T-helper 1 cell treated with Interleukin-12 subunit alpha and Interleukin-12 subunit beta and Interleukin-4 antibody, amounts not matched to agents 30 μg/mL and 1 μg/mL, for 36 hours (primary cell): ENCODE measurements around the gene WDR93.

Experiments
- H3K27ac Mint-ChIP-seq: one replicate; pipeline ENCODE4 v1.8.0; 2021; ENCODE audit warnings: mild to moderate bottlenecking, mixed read lengths
- H3K27me3 Mint-ChIP-seq: one replicate; pipeline ENCODE4 v1.8.0; 2021; ENCODE audit warnings: low read depth, mixed read lengths
- H3K36me3 Mint-ChIP-seq: one replicate; pipeline ENCODE4 v1.8.0; 2021; ENCODE audit warnings: low read depth, mixed read lengths
- H3K4me1 Mint-ChIP-seq: one replicate; pipeline ENCODE4 v1.8.0; 2021; ENCODE audit warnings: low read depth, mixed read lengths
- H3K4me3 Mint-ChIP-seq: one replicate; pipeline ENCODE4 v1.8.0; 2021; ENCODE audit warnings: mild to moderate bottlenecking, moderate library complexity, mixed read lengths
- H3K9me3 Mint-ChIP-seq: one replicate; pipeline ENCODE4 v1.8.0; 2021; ENCODE audit warnings: mixed read lengths

WDR93 gene

GRCh38 chr15:89654847-89655805, 35.5 kb upstream of the WDR93 start, which contains the start of gene KIF7:
KIF7 (minus strand) TSS chr15:89655467; CDS start chr15:89652930, 2,537 bp downstream.
- Mint-ChIP-seq H3K27ac (no peak within 1 kb of the TSS), H3K36me3 (peaks cover 4% of the 10 kb centered on the region), H3K9me3 (no peaks in the 10 kb centered on the region), H3K27me3 (peaks cover 43% of the 10 kb centered on the region), H3K4me1 (peaks cover 10% of the 10 kb centered on the region), H3K4me3 (peak within 1 kb of the TSS; percentile 78)

GRCh38 chr15:89656116-89656815, 34.3 kb upstream of the WDR93 start:
- H3K36me3 Mint-ChIP-seq = peaks cover 4% of the 10 kb centered on the region
- peak overlapping the region; percentile 56 for H3K4me3 Mint-ChIP-seq
- peaks cover 51% of the 10 kb centered on the region for H3K27me3 Mint-ChIP-seq
- H3K9me3 Mint-ChIP-seq = no peaks in the 10 kb centered on the region
- no peak overlapping the region for H3K27ac Mint-ChIP-seq
- peaks cover 10% of the 10 kb centered on the region for H3K4me1 Mint-ChIP-seq

DNA sequence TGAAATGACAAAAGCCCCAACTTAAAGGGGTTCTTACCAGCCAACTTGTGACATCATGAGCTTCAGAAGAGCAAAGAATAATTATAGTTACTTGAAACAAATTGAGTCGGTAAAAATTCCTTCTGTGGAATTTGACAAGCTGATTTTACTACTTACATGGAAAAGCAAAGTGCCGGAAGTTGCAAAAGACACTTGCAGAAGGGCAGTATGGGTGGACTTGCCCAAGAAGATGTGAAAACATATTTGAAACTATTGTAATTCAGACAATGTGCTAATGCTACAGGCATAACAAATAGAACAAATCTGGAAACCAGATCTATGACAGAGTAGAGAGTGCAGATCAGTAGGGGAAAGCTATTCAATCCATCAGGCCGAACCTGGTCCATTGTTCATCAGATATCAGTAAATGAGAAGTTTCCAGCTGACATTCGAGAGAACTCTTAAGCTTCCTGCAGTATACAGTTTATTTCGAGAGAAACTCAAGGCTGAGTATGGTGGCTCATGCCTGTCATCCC, 32.9 kb upstream of the WDR93 start:
- Mint-ChIP-seq H3K36me3 (peaks cover 4% of the 10 kb centered on the region), H3K4me3 (no peak overlapping the region), H3K27me3 (peaks cover 59% of the 10 kb centered on the region), H3K9me3 (no peaks in the 10 kb centered on the region), H3K27ac (no peak overlapping the region), H3K4me1 (peaks cover 10% of the 10 kb centered on the region)

DNA sequence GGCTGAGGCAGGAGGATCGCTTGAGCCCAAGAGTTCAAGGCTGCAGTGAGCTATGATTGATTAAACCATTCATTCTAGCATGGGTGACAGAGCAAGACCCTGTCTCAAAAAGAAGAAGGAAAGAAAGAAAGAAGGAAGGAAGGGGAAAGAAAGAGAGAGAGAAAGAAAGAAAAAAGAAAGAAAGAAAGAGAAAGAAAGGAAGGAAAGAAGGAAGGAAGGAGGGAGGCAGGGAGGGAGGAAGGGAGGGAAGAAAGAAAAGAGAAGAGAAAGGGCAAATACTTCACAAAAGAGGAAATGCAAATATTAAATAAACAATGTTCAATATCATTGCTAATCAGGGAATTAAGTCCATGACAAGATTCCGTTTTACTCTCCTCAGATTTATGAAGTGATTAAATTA, 31.3 kb upstream of the WDR93 start:
- H3K4me3 Mint-ChIP-seq = no peak overlapping the region
- peaks cover 4% of the 10 kb centered on the region for H3K36me3 Mint-ChIP-seq
- H3K27ac Mint-ChIP-seq = no peak overlapping the region
- peaks cover 52% of the 10 kb centered on the region for H3K27me3 Mint-ChIP-seq
- H3K9me3 Mint-ChIP-seq = no peaks in the 10 kb centered on the region
- H3K4me1 Mint-ChIP-seq = peaks cover 9% of the 10 kb centered on the region

- peaks cover 3% of the 10 kb centered on the region for H3K36me3 Mint-ChIP-seq
- H3K27me3 Mint-ChIP-seq = peaks cover 53% of the 10 kb centered on the region
- no peaks in the 10 kb centered on the region for H3K9me3 Mint-ChIP-seq
- no peak overlapping the region for H3K4me3 Mint-ChIP-seq
- peaks cover 6% of the 10 kb centered on the region for H3K4me1 Mint-ChIP-seq
- no peak overlapping the region for H3K27ac Mint-ChIP-seq
Observed at GRCh38 chr15:89660556-89660955, 30.1 kb upstream of the WDR93 start.

DNA sequence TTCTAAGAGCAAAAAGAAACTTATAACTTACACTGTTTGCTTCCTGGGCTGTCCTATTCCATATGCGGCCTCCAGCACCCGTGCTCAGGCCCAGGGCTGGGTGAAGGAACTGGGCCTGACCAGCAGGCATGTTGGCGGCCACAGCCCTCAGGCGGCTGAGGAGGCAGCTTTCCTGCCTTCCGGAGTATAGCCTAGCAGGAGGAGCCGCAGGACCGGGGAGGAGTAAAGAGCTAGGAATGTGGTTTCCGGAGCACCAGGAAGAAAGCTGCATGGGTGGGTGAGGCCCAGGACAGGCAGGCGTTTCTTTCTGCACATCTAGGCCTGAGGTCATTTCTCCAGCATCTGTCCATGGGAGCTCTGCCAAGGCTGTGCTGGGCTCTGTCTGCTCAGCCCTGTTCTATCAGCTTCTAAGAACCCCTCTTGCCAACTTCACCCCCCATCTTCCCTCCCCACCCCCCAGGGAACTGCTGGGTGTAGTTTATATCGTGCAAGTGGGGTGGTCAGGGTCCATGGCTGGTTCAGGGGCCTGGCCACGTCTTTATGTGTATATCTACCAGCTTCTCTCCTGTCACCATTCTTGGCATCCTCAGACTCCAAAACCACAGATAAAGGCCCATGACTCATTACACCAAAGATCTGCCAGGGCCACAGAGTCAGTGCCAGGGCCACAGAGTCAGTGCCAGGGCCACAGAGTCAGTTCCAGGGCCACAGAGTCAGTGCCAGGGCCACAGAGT, 27.6 kb upstream of the WDR93 start:
- Mint-ChIP-seq H3K36me3 (no peaks in the 10 kb centered on the region), H3K27ac (no peak overlapping the region), H3K4me1 (peaks cover 2% of the 10 kb centered on the region), H3K27me3 (peaks cover 44% of the 10 kb centered on the region), H3K9me3 (no peaks in the 10 kb centered on the region), H3K4me3 (no peak overlapping the region)

GRCh38 chr15:89664441-89665350, 25.9 kb upstream of the WDR93 start:
- Mint-ChIP-seq H3K27me3 (peaks cover 40% of the 10 kb centered on the region), H3K9me3 (no peaks in the 10 kb centered on the region), H3K36me3 (no peaks in the 10 kb centered on the region), H3K4me3 (peak overlapping the region; percentile 45), H3K4me1 (peaks cover 2% of the 10 kb centered on the region), H3K27ac (no peak overlapping the region)

- peaks cover 2% of the 10 kb centered on the region for H3K4me1 Mint-ChIP-seq
- H3K36me3 Mint-ChIP-seq = no peaks in the 10 kb centered on the region
- H3K27me3 Mint-ChIP-seq = peaks cover 34% of the 10 kb centered on the region
- H3K9me3 Mint-ChIP-seq = no peaks in the 10 kb centered on the region
- no peak overlapping the region for H3K27ac Mint-ChIP-seq
- H3K4me3 Mint-ChIP-seq = no peak overlapping the region
Observed at GRCh38 chr15:89665449-89666181, 25.0 kb upstream of the WDR93 start.

DNA sequence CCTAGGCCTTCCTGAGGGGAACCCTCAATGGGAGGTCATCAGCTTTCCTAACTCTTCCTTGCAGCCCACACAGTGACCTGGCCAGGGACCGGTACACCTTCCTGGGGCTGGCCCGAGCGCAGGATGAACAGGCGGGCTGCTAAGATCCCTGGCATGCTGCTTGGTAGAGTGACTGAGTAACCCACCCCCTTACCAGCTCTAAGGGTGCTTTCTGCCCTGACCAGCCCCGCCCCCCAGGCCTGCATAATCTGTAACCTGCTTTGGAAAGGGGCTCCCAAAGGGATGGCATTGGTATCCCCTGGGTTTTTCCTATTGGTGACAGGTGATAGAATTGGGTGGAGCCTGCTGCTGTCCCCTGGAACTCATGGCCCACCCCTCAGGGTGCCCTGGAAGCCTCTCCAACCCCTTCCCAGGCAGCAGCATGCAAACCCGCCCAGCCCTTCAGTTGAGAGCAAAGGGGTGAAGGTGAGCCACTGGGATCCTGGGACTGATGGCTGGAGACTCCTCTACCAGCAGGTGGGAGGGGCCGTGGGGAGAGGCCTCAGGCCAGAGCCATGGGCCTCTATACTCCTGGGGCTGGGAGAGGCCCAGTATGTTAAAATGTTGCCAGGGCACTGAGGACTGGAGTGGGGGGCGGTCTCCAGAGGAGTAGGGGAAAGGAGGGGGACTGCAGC, 24.3 kb upstream of the WDR93 start:
- Mint-ChIP-seq H3K36me3 (no peaks in the 10 kb centered on the region), H3K27ac (no peak overlapping the region), H3K4me3 (no peak overlapping the region)

GRCh38 chr15:89666858-89667705, 23.5 kb upstream of the WDR93 start:
- peak overlapping the region; percentile 48 for H3K4me3 Mint-ChIP-seq
- peaks cover 30% of the 10 kb centered on the region for H3K27me3 Mint-ChIP-seq
- H3K36me3 Mint-ChIP-seq = no peaks in the 10 kb centered on the region
- no peak overlapping the region for H3K27ac Mint-ChIP-seq
- no peaks in the 10 kb centered on the region for H3K9me3 Mint-ChIP-seq
- H3K4me1 Mint-ChIP-seq = peaks cover 2% of the 10 kb centered on the region

More for the DNA sequence above, 24.3 kb upstream of the WDR93 start:
- peaks cover 2% of the 10 kb centered on the region for H3K4me1 Mint-ChIP-seq
- no peaks in the 10 kb centered on the region for H3K9me3 Mint-ChIP-seq
- H3K27me3 Mint-ChIP-seq = peaks cover 32% of the 10 kb centered on the region

DNA sequence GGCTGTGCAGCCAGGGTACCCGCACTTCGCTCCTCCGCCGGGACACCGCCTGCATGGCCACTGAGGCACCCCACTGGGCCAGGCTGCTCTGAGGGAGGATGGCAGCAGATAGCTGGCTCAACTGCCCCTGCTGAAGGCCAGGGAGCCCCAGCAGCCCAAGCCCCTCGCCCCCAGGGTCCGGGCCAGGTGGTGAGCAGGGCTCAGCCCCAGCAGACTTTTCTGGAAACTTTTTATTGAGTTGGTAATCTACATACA, 23.0 kb upstream of the WDR93 start:
- peaks cover 25% of the 10 kb centered on the region for H3K27me3 Mint-ChIP-seq
- H3K4me3 Mint-ChIP-seq = peak overlapping the region; percentile 48
- H3K36me3 Mint-ChIP-seq = no peaks in the 10 kb centered on the region
- H3K9me3 Mint-ChIP-seq = no peaks in the 10 kb centered on the region
- peaks cover 2% of the 10 kb centered on the region for H3K4me1 Mint-ChIP-seq
- H3K27ac Mint-ChIP-seq = no peak overlapping the region

- Mint-ChIP-seq H3K27me3 (peaks cover 22% of the 10 kb centered on the region), H3K36me3 (no peaks in the 10 kb centered on the region), H3K9me3 (no peaks in the 10 kb centered on the region), H3K27ac (no peak overlapping the region), H3K4me1 (peaks cover 2% of the 10 kb centered on the region), H3K4me3 (no peak overlapping the region)
Observed at GRCh38 chr15:89668171-89668570, 22.4 kb upstream of the WDR93 start.
